Measurements from ENCODE around the gene THTPA. TPM values are rescaled to one million over a fixed set of nuclear protein-coding genes. Genes with fewer than 3 reads are reported as not detected.
"Not testable (repeated sequence)": the region's sequence is repeated elsewhere in the genome, so short reads cannot be mapped to it uniquely, and the experiment has no call there.

Gene THTPA
- total and polyA plus RNA-seq, 2 donors (not counting 1 experiment from before 2014, with no cell fraction given), result 17.0 to 21.4 TPM

GRCh38 chr14:23609001-23609400 is 52.9 kb downstream of the THTPA start:
- Histone ChIP-seq H3K27ac (ENCODE audit: low read length in 2 of 2) (no peak overlapping the region), H3K4me3 (ENCODE audit: control extremely low read depth in 1 of 5, extremely low read depth in 1 of 5, insufficient read depth in 1 of 5, low read depth in 2 of 5, low read length in 4 of 5) (no peak overlapping the region), H3K36me3 (replicated peaks in 1 of 2; ENCODE audit: control extremely low read depth in 1 of 2, control insufficient read depth in 1 of 2, extremely low read depth in 1 of 2, insufficient read depth in 2 of 2, low read length in 1 of 2) (no peaks in the 10 kb centered on the region), H4K20me1 (ENCODE audit: control insufficient read depth, insufficient read depth, low read length, poor library complexity, severe bottlenecking) (no peaks in the 10 kb centered on the region), H3K27me3 (replicated peaks in 1 of 4; ENCODE audit: control extremely low read depth in 1 of 4, control insufficient read depth in 3 of 4, insufficient read depth in 4 of 4, low read length in 3 of 4) (no peaks in the 10 kb centered on the region), H3K79me2 (ENCODE audit: control insufficient read depth, insufficient read depth, low read length) (no peaks in the 10 kb centered on the region), H3K4me2 (replicated peaks; ENCODE audit: low read depth, low read length, poor library complexity, severe bottlenecking) (no peak overlapping the region), H3K9me3 (ENCODE audit: control extremely low read depth in 1 of 3, control insufficient read depth in 2 of 3, insufficient read depth in 1 of 3, low read length in 2 of 3) (peaks cover 0 to 5% (median 0%) of the 10 kb centered on the region in 3 donors), H3K9ac (ENCODE audit: low read length) (no peak overlapping the region), H3K4me1 (ENCODE audit: control insufficient read depth in 2 of 2, insufficient read depth in 2 of 2, low read length in 2 of 2) (peaks cover 0 to 3% of the 10 kb centered on the region in 2 donors), H2AFZ (ENCODE audit: insufficient read depth, low read depth, low read length, poor library complexity, severe bottlenecking) (no peak overlapping the region)
- no peaks in the 10 kb centered on the region for H3K4me1 Mint-ChIP-seq
- CTCF ChIA-PET, result no interaction called here
- TF ChIP-seq EZH2 (IDR thresholded peaks at IDR 0.05; ENCODE audit: borderline replicate concordance, insufficient read depth, low read depth, low read length, poor library complexity, severe bottlenecking), result no peak
- TF ChIP-seq, protein P1, sequence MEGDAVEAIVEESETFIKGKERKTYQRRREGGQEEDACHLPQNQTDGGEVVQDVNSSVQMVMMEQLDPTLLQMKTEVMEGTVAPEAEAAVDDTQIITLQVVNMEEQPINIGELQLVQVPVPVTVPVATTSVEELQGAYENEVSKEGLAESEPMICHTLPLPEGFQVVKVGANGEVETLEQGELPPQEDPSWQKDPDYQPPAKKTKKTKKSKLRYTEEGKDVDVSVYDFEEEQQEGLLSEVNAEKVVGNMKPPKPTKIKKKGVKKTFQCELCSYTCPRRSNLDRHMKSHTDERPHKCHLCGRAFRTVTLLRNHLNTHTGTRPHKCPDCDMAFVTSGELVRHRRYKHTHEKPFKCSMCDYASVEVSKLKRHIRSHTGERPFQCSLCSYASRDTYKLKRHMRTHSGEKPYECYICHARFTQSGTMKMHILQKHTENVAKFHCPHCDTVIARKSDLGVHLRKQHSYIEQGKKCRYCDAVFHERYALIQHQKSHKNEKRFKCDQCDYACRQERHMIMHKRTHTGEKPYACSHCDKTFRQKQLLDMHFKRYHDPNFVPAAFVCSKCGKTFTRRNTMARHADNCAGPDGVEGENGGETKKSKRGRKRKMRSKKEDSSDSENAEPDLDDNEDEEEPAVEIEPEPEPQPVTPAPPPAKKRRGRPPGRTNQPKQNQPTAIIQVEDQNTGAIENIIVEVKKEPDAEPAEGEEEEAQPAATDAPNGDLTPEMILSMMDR (IDR thresholded peaks at IDR 0.05), result no peak
- POLR2A ChIA-PET, result no interaction called here
- WGBS (ENCODE audit: insufficient coverage), result 100% methylated on average over 2 of the region's 3 CpGs
- no peak overlapping the region for H3K27ac Mint-ChIP-seq
- intact Hi-C loops (cut with micrococcal nuclease), result no loop called here
- no peaks in the 10 kb centered on the region for H3K9me3 Mint-ChIP-seq (ENCODE audit: insufficient read depth)
- no peak overlapping the region for H3K4me3 Mint-ChIP-seq
- ATAC-seq (ENCODE audit: low read depth), result no peak
- DNase-seq, result no peak
- peaks cover 15% of the 10 kb centered on the region for H3K27me3 Mint-ChIP-seq

- H3K9me3 ChIP-seq (ENCODE audit: control extremely low read depth in 1 of 3, control insufficient read depth in 2 of 3, insufficient read depth in 1 of 3, low read length in 2 of 3); H3K27me3 ChIP-seq (replicated peaks in 1 of 4; ENCODE audit: control extremely low read depth in 1 of 4, control insufficient read depth in 3 of 4, insufficient read depth in 4 of 4, low read length in 3 of 4); H3K4me1 Mint-ChIP-seq; DNase-seq; H4K20me1 ChIP-seq (ENCODE audit: control insufficient read depth, insufficient read depth, low read length, poor library complexity, severe bottlenecking); H3K9me3 Mint-ChIP-seq (ENCODE audit: insufficient read depth); POLR2A ChIA-PET; H3K27ac ChIP-seq (ENCODE audit: low read length in 2 of 2); H3K4me3 Mint-ChIP-seq; intact Hi-C loops (cut with micrococcal nuclease); H3K9ac ChIP-seq (ENCODE audit: low read length); H3K4me2 ChIP-seq (replicated peaks; ENCODE audit: low read depth, low read length, poor library complexity, severe bottlenecking); H3K4me1 ChIP-seq (ENCODE audit: control insufficient read depth in 2 of 2, insufficient read depth in 2 of 2, low read length in 2 of 2); ATAC-seq (ENCODE audit: low read depth); H2AFZ ChIP-seq (ENCODE audit: insufficient read depth, low read depth, low read length, poor library complexity, severe bottlenecking); H3K27ac Mint-ChIP-seq; H3K36me3 ChIP-seq (replicated peaks in 1 of 2; ENCODE audit: control extremely low read depth in 1 of 2, control insufficient read depth in 1 of 2, extremely low read depth in 1 of 2, insufficient read depth in 2 of 2, low read length in 1 of 2); H3K4me3 ChIP-seq (ENCODE audit: control extremely low read depth in 1 of 5, extremely low read depth in 1 of 5, insufficient read depth in 1 of 5, low read depth in 2 of 5, low read length in 4 of 5); H3K79me2 ChIP-seq (ENCODE audit: control insufficient read depth, insufficient read depth, low read length): not testable (repeated sequence)
- CTCF ChIA-PET, result interaction anchor here (3.4 kb wide), 1 partner anchor 22 kb away, joined by 15 read pairs; no protein-coding TSS in a partner anchor
- peaks cover 19% of the 10 kb centered on the region for H3K27me3 Mint-ChIP-seq
- WGBS (ENCODE audit: insufficient coverage), result 70% methylated on average over 4 of the region's 7 CpGs
These were observed 53.5 kb downstream of the THTPA start for GRCh38 chr14:23609411-23610089.

Other genes with a start within 250 kb of the THTPA start
- 12.9 and 17.8 TPM in 2 replicates for gene BCL2L2, start 249.4 kb upstream of the THTPA start, total RNA-seq
- gene BCL2L2, start 249.4 kb upstream of the THTPA start, polyA plus RNA-seq, result 5.4 and 8.2 TPM in 2 replicates
- gene PABPN1, start 234.8 kb upstream of the THTPA start, total RNA-seq, result 280 and 293 TPM in 2 replicates
- gene PABPN1, start 234.8 kb upstream of the THTPA start, polyA plus RNA-seq, result 283 and 341 TPM in 2 replicates
- 0.89 and 0.97 TPM in 2 replicates for gene SLC22A17, start 203.4 kb upstream of the THTPA start, total RNA-seq
- 0.92 and 0.97 TPM in 2 replicates for gene SLC22A17, start 203.4 kb upstream of the THTPA start, polyA plus RNA-seq
- gene EFS, start 191.1 kb upstream of the THTPA start, total RNA-seq, result not detected in 2 replicates
- gene EFS, start 191.1 kb upstream of the THTPA start, polyA plus RNA-seq, result not detected in 2 replicates
- gene IL25, start 183.5 kb upstream of the THTPA start, total RNA-seq, result not detected in 2 replicates
- gene IL25, start 183.5 kb upstream of the THTPA start, polyA plus RNA-seq, result not detected in 2 replicates
- not detected in 2 replicates for gene CMTM5, start 179.2 kb upstream of the THTPA start, total RNA-seq
- 0.18 and 1.0 TPM in 2 replicates for gene CMTM5, start 179.2 kb upstream of the THTPA start, polyA plus RNA-seq
- not detected in 2 replicates for gene MYH6, start 148.0 kb upstream of the THTPA start, total RNA-seq
- not detected in 2 replicates for gene MYH6, start 148.0 kb upstream of the THTPA start, polyA plus RNA-seq
- not detected in 2 replicates for gene MYH7, start 120.6 kb upstream of the THTPA start, total RNA-seq
- not detected in 2 replicates for gene MYH7, start 120.6 kb upstream of the THTPA start, polyA plus RNA-seq
- 81.8 and 84.4 TPM in 2 replicates for gene NGDN, start 86.6 kb upstream of the THTPA start, total RNA-seq
- 66.7 and 138 TPM in 2 replicates for gene NGDN, start 86.6 kb upstream of the THTPA start, polyA plus RNA-seq
- gene ZFHX2, start 4.5 kb upstream of the THTPA start, total RNA-seq, result 2.5 and 2.8 TPM in 2 replicates
- 0.10 and 0.21 TPM in 2 replicates for gene ZFHX2, start 4.5 kb upstream of the THTPA start, polyA plus RNA-seq
- 627 and 648 TPM in 2 replicates for gene AP1G2, start 11.5 kb downstream of the THTPA start, total RNA-seq
- gene AP1G2, start 11.5 kb downstream of the THTPA start, polyA plus RNA-seq, result 1,185 and 1,300 TPM in 2 replicates
- not detected in 2 replicates for gene JPH4, start 22.5 kb downstream of the THTPA start, total RNA-seq
- gene JPH4, start 22.5 kb downstream of the THTPA start, polyA plus RNA-seq, result not detected in 2 replicates
- gene DHRS2, start 80.1 kb downstream of the THTPA start, total RNA-seq, result not detected in 2 replicates
- gene DHRS2, start 80.1 kb downstream of the THTPA start, polyA plus RNA-seq, result 0.01 TPM in 1 of 2 replicates, not detected in the other